ENCODE results near the gene LKAAEAR1. TPM values are rescaled to one million over a fixed set of nuclear protein-coding genes. Genes with fewer than 3 reads are reported as not detected.

LKAAEAR1 gene
- total RNA-seq, 1 donor from 2014 or later = not detected

- H3K4me1 Mint-ChIP-seq (ENCODE audit: unreplicated experiment) = peaks cover 3% of the 10 kb centered on the region
- H3K27ac Mint-ChIP-seq (ENCODE audit: unreplicated experiment) = no peak overlapping the region
- H3K36me3 Mint-ChIP-seq (ENCODE audit: low read depth, unreplicated experiment) = peaks cover 9% of the 10 kb centered on the region
- no peak overlapping the region for H3K4me3 Mint-ChIP-seq (ENCODE audit: unreplicated experiment)
- DNase-seq (ENCODE audit: low spot score) = no peak
- TF ChIP-seq, protein P1, sequence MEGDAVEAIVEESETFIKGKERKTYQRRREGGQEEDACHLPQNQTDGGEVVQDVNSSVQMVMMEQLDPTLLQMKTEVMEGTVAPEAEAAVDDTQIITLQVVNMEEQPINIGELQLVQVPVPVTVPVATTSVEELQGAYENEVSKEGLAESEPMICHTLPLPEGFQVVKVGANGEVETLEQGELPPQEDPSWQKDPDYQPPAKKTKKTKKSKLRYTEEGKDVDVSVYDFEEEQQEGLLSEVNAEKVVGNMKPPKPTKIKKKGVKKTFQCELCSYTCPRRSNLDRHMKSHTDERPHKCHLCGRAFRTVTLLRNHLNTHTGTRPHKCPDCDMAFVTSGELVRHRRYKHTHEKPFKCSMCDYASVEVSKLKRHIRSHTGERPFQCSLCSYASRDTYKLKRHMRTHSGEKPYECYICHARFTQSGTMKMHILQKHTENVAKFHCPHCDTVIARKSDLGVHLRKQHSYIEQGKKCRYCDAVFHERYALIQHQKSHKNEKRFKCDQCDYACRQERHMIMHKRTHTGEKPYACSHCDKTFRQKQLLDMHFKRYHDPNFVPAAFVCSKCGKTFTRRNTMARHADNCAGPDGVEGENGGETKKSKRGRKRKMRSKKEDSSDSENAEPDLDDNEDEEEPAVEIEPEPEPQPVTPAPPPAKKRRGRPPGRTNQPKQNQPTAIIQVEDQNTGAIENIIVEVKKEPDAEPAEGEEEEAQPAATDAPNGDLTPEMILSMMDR (IDR thresholded peaks at IDR 0.05; ENCODE audit: unreplicated experiment) = no peak
- H3K27me3 Mint-ChIP-seq (ENCODE audit: unreplicated experiment) = peaks cover 13% of the 10 kb centered on the region
- peaks cover 5% of the 10 kb centered on the region for H3K9me3 Mint-ChIP-seq (ENCODE audit: unreplicated experiment)
These were observed 11.7 kb upstream of the LKAAEAR1 start for GRCh38 chr20:64095927-64096326.

- no peak for DNase-seq (ENCODE audit: low spot score)
- Mint-ChIP-seq H3K4me3 (ENCODE audit: unreplicated experiment) (no peak overlapping the region), H3K9me3 (ENCODE audit: unreplicated experiment) (peaks cover 5% of the 10 kb centered on the region), H3K36me3 (ENCODE audit: low read depth, unreplicated experiment) (peaks cover 9% of the 10 kb centered on the region), H3K4me1 (ENCODE audit: unreplicated experiment) (peaks cover 3% of the 10 kb centered on the region), H3K27ac (ENCODE audit: unreplicated experiment) (no peak overlapping the region), H3K27me3 (ENCODE audit: unreplicated experiment) (peaks cover 13% of the 10 kb centered on the region)
- TF ChIP-seq, protein P1 (IDR thresholded peaks at IDR 0.05; ENCODE audit: unreplicated experiment) = no peak
These were observed 11.3 kb upstream of the LKAAEAR1 start for GRCh38 chr20:64095455-64095854.

- Mint-ChIP-seq H3K9me3 (ENCODE audit: unreplicated experiment) (peaks cover 5% of the 10 kb centered on the region), H3K4me3 (ENCODE audit: unreplicated experiment) (no peak overlapping the region), H3K27me3 (ENCODE audit: unreplicated experiment) (peaks cover 31% of the 10 kb centered on the region), H3K27ac (ENCODE audit: unreplicated experiment) (no peak overlapping the region), H3K4me1 (ENCODE audit: unreplicated experiment) (peaks cover 12% of the 10 kb centered on the region), H3K36me3 (ENCODE audit: low read depth, unreplicated experiment) (peaks cover 17% of the 10 kb centered on the region)
- no peak for DNase-seq (ENCODE audit: low spot score)
- TF ChIP-seq, protein P1 (IDR thresholded peaks at IDR 0.05; ENCODE audit: unreplicated experiment) = no peak
These were observed 8.9 kb upstream of the LKAAEAR1 start for GRCh38 chr20:64093013-64093503.

GRCh38 chr20:64092258-64093012 lies 8.2 kb upstream of the LKAAEAR1 start:
- DNase-seq (ENCODE audit: low spot score) = no peak
- no peak overlapping the region for H3K4me3 Mint-ChIP-seq (ENCODE audit: unreplicated experiment)
- H3K36me3 Mint-ChIP-seq (ENCODE audit: low read depth, unreplicated experiment) = peaks cover 17% of the 10 kb centered on the region
- TF ChIP-seq, protein P1 (IDR thresholded peaks at IDR 0.05; ENCODE audit: unreplicated experiment) = no peak
- H3K27me3 Mint-ChIP-seq (ENCODE audit: unreplicated experiment) = peaks cover 34% of the 10 kb centered on the region
- H3K27ac Mint-ChIP-seq (ENCODE audit: unreplicated experiment) = peak overlapping the region; percentile 57
- H3K9me3 Mint-ChIP-seq (ENCODE audit: unreplicated experiment) = peaks cover 5% of the 10 kb centered on the region
- peaks cover 12% of the 10 kb centered on the region for H3K4me1 Mint-ChIP-seq (ENCODE audit: unreplicated experiment)

GRCh38 chr20:64091770-64092169 lies 7.6 kb upstream of the LKAAEAR1 start:
- no peak for DNase-seq (ENCODE audit: low spot score)

More at GRCh38 chr20:64091770-64092169, 7.6 kb upstream of the LKAAEAR1 start:
- Mint-ChIP-seq H3K27me3 (ENCODE audit: unreplicated experiment) (peaks cover 32% of the 10 kb centered on the region), H3K36me3 (ENCODE audit: low read depth, unreplicated experiment) (peaks cover 14% of the 10 kb centered on the region), H3K4me1 (ENCODE audit: unreplicated experiment) (peaks cover 10% of the 10 kb centered on the region), H3K27ac (ENCODE audit: unreplicated experiment) (peak overlapping the region; percentile 11), H3K9me3 (ENCODE audit: unreplicated experiment) (peaks cover 2% of the 10 kb centered on the region), H3K4me3 (ENCODE audit: unreplicated experiment) (peak overlapping the region; percentile 19)
- TF ChIP-seq, protein P1 (IDR thresholded peaks at IDR 0.05; ENCODE audit: unreplicated experiment) = no peak
